ENCODE data around the gene SH3PXD2A.

GRCh38 chr10:103881416-103882284, 26.3 kb upstream of the SH3PXD2A start:
- TF ChIP-seq POLR2A (IDR thresholded peaks at IDR 0.05; ENCODE audit: low read length) = no peak
- no peak for TF ChIP-seq GATA1 (IDR thresholded peaks at IDR 0.05; ENCODE audit: low read depth, low read length)
